Transverse colon (tissue), 4 donors: ENCODE measurements around the gene PIH1D1. TPM values are rescaled to one million over a fixed set of nuclear protein-coding genes. Genes with fewer than 3 reads are reported as not detected.

Source experiments
- DNase-seq: peaks from one replicate; pipeline ENCODE4 v3.0.0-alpha.2; 2019
- H3K27ac ChIP-seq, 4 donors: fragments of 200-600 bp; sonication (generic); 2 replicates each; pipeline ENCODE4 v1.5.1; 2016 to 2018; ENCODE audit warnings: inconsistent platforms in 4 of 4
- H3K27me3 ChIP-seq: fragments of 200-600 bp; sonication (generic); 2 replicates; pipeline ENCODE4 v1.5.1; 2017; ENCODE audit warnings: inconsistent platforms
- H3K36me3 ChIP-seq, 4 donors: fragments of 200-600 bp; sonication (generic); 2 replicates each; pipeline ENCODE4 v1.5.1; 2017 to 2019; ENCODE audit warnings: inconsistent platforms in 4 of 4
- H3K4me1 ChIP-seq, 4 donors: fragments of 200-600 bp; sonication (generic); 2 replicates each; pipeline ENCODE4 v1.5.1; 2017 to 2020; ENCODE audit warnings: inconsistent platforms in 4 of 4
- H3K4me3 ChIP-seq, 4 donors: fragments of 200-600 bp; sonication (generic); 1 replicate in 1 of 4; 2 replicates in 3 of 4; pipeline versions ENCODE4 v1.5.1 to v1.6.1; 2017 to 2019; ENCODE audit warnings: inconsistent platforms in 4 of 4
- H3K9me3 ChIP-seq, 2 donors: fragments of 200-600 bp; sonication (generic); 2 replicates each; pipeline ENCODE4 v1.5.1; 2017 to 2019; ENCODE audit warnings: inconsistent platforms in 2 of 2
- CTCF ChIP-seq, 5 experiments: fragments of 200-600 bp in 3 of 5; fragments of 450-650 bp in 2 of 5; sonication (generic) in 3 of 5; IDR thresholded peaks; 1 replicate in 2 of 5; 2 replicates in 3 of 5; pipeline ENCODE4 v1.5.1; 2016 to 2017; ENCODE audit warnings: antibody characterized with exemption in 5 of 5, inconsistent platforms in 3 of 5, mild to moderate bottlenecking in 2 of 5, moderate library complexity in 1 of 5
- EP300 ChIP-seq: sonication (generic); formaldehyde crosslinking; IDR thresholded peaks from one replicate; pipeline ENCODE4 v1.6.1; 2017; ENCODE audit warnings: antibody characterized with exemption, low read depth
- POLR2A ChIP-seq: fragments of 450-650 bp; IDR thresholded peaks from one replicate; pipeline ENCODE4 v1.6.1; 2016; ENCODE audit warnings: antibody characterized with exemption, mild to moderate bottlenecking, moderate library complexity
- POLR2AphosphoS5 ChIP-seq, 3 donors: sonication (generic); formaldehyde crosslinking; IDR thresholded peaks; one replicate each; pipeline ENCODE4 v1.6.1; 2016; ENCODE audit warnings: antibody characterized with exemption in 3 of 3
- WGBS, 2 donors: methylation state at CpG; one replicate each; pipeline ENCODE4 v1.1.5; 2018; ENCODE audit warnings: low coverage in 1 of 2; 5-methylcytosine and 5-hydroxymethylcytosine counted together
- in situ Hi-C, 4 donors: fragments of 200-750 bp; cut with MboI; loops; one replicate each; pipeline versions ENCODE4 v1.15.0 to v1.15.1; 2017; ENCODE audit warnings: low sequenced_read_pairs in 3 of 4, low pct_ligation_motif_present in 1 of 4, low pct_unique_long_range_greater_than_20kb in 1 of 4
- intact Hi-C: fragments of 100-400 bp; cut with DNase I; formaldehyde crosslinking; loops from one replicate; pipeline ENCODE4 v1.15.1; 2023; ENCODE audit warnings: low total_unique reads
- total RNA-seq, 4 donors: library from RNA; depleted of rRNA; stranded (reverse); fragments of >200 nt; gene quantifications; one replicate each; pipeline ENCODE4 v1.1.0, GENCODE V29; 2016

PIH1D1 gene
- total RNA-seq, 4 donors from 2014 or later = 52.7 to 105 (median 90.4) TPM

- intact Hi-C loops (no loop called here), in situ Hi-C loops (loop anchor here in 1 of 4 donors (25.0 kb wide), 1 partner anchor 365 kb away; the partner anchor contains the start of genes PNKP and PTOV1)
- peaks cover 18 to 43% (median 32%) of the 10 kb centered on the region in 4 donors for H3K4me1 ChIP-seq
- no peak for TF ChIP-seq EP300
- peak; percentile 47 to 57 (median 55) for TF ChIP-seq POLR2AphosphoS5 (IDR thresholded peaks at IDR 0.05)
- TF ChIP-seq POLR2A = peak; percentile 38
- no peak for TF ChIP-seq CTCF (IDR thresholded peaks at IDR 0.05)
- H3K4me3 ChIP-seq = peak overlapping the region; percentile 88 to 97 (median 91)
- H3K9me3 ChIP-seq = no peaks in the 10 kb centered on the region
- peak; percentile 86 for DNase-seq
- H3K27ac ChIP-seq = peak overlapping the region; percentile 95 to 99 (median 96)
- 12 to 40% methylated on average over 1 to 22 of the region's 22 CpGs for WGBS, 2 donors
- no peaks in the 10 kb centered on the region for H3K27me3 ChIP-seq
- peaks cover 0 to 30% (median 10%) of the 10 kb centered on the region in 4 donors for H3K36me3 ChIP-seq
Measured at GRCh38 chr19:49497047-49497788, 45.6 kb upstream of the PIH1D1 start.

GRCh38 chr19:49496574-49497008 lies 45.0 kb upstream of the PIH1D1 start:
- H3K36me3 ChIP-seq = peaks cover 0 to 36% (median 13%) of the 10 kb centered on the region in 4 donors
- no peak for DNase-seq
- in situ Hi-C loops (loop anchor here in 1 of 4 donors (25.0 kb wide), 1 partner anchor 366 kb away; the partner anchor contains the start of genes PNKP and PTOV1), intact Hi-C loops (no loop called here)
- 0% methylated on average over 2 to 11 of the region's 11 CpGs for WGBS, 2 donors
- H3K27ac ChIP-seq = peak overlapping the region; percentile 95 to 99 (median 96)
- TF ChIP-seq POLR2A (no peak), EP300 (no peak), CTCF (IDR thresholded peaks at IDR 0.05) (no peak), POLR2AphosphoS5 (IDR thresholded peaks at IDR 0.05) (no peak)
- H3K9me3 ChIP-seq = no peaks in the 10 kb centered on the region
- H3K4me3 ChIP-seq = peak overlapping the region; percentile 88 to 97 (median 91)
- H3K4me1 ChIP-seq = peaks cover 18 to 43% (median 32%) of the 10 kb centered on the region in 4 donors
- no peaks in the 10 kb centered on the region for H3K27me3 ChIP-seq

GRCh38 chr19:49492573-49493405 lies 41.2 kb upstream of the PIH1D1 start:
- Histone ChIP-seq H3K36me3 (peaks cover 0 to 38% (median 21%) of the 10 kb centered on the region in 4 donors), H3K27ac (peak overlapping the region; percentile 17 to 96 (median 43)), H3K27me3 (no peaks in the 10 kb centered on the region), H3K4me1 (peaks cover 25 to 48% (median 42%) of the 10 kb centered on the region in 4 donors), H3K9me3 (no peaks in the 10 kb centered on the region), H3K4me3 (no peak overlapping the region)
- in situ Hi-C loops (loop anchor here in 1 of 4 donors (25.0 kb wide), 1 partner anchor 370 kb away; the partner anchor contains the start of genes PNKP and PTOV1), intact Hi-C loops (no loop called here)
- no peak for DNase-seq
- 38 to 59% methylated on average over 8 to 12 of the region's 12 CpGs for WGBS, 2 donors
- TF ChIP-seq CTCF (IDR thresholded peaks at IDR 0.05) (no peak), POLR2A (no peak), POLR2AphosphoS5 (IDR thresholded peaks at IDR 0.05) (peak in 1 of 3 donors; percentile 11), EP300 (no peak)
